Hematopoietic multipotent progenitor cell treated with erythropoietin and hydrocortisone succinate and interleukin-3 and kit ligand, for 4 days (in vitro differentiated cells): ENCODE measurements around the gene KLHDC10.
"Not testable (repeated sequence)": the region's sequence is repeated elsewhere in the genome, so short reads cannot be mapped to it uniquely, and the experiment has no call there.

ENCODE experiments used
- DNase-seq: peaks from one replicate; pipeline ENCODE4 v3.0.0-alpha.2; 2015

The KLHDC10 gene

DNA sequence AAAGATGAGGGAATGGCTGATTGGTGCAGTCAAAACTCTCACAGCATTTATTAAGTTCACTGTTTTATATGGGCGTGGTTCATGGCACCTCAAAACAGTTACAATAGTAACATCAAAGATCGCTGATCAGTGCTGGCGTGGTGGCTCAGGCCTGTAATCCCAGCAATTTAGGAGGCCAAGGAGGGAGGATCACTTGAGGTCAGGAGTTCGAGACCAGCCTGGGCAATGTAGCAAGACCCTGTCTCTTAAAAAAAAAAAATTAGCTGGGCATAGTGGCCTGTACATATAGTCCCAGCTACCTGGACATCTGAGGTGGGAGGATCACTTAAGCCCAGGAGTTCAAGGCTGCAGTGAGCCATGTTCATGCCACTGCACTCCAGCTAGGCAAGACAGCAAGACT, 48.5 kb downstream of the KLHDC10 start:
- no peak for DNase-seq

DNA sequence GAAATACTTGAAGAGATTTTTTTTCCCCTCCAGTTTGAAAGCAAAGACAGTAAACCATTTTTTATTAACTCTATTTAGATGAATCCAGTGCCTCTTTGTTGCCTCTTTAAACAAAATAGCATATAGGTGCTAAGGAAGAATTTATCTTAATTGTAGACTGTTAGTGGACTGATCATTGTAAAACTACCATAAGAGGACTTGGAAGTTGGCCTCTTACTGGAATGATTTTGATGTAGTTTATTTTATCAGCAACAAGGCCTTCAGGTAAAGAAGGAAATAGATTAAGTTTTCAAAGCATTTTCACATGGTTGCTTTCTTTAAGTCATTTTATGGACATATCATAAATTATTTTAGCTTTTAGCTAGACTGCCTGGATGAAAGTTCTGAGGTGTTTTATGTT, 53.2 kb downstream of the KLHDC10 start:
- DNase-seq, result no peak

- DNase-seq, result no peak
Measured at GRCh38 chr7:130124711-130125110, 54.4 kb downstream of the KLHDC10 start.

- DNase-seq, result not testable (repeated sequence)
Measured at GRCh38 chr7:130126840-130127239, 56.5 kb downstream of the KLHDC10 start.

DNA sequence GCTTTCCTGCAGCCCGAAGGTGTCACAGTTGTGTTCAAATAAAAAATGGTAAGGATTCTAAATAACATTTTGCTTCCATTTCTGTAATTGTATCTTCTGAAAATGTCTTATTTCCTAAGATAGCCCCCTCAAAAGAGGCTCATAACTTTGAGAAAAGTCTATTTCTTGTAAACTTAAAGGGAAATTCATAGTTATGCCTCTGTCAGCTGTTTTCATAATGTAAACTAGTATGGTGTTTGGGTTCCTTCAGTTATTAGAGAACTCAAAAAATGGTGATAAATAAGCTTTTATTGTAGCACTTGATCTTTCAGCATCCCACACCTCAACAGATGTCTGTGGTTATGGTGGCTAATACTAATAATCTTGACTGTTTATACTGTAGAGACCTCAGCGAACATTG, 57.1 kb downstream of the KLHDC10 start:
- DNase-seq, result no peak

GRCh38 chr7:130127821-130128317, 57.5 kb downstream of the KLHDC10 start:
- DNase-seq, result no peak

- DNase-seq, result no peak
Measured at GRCh38 chr7:130129011-130129411, 58.7 kb downstream of the KLHDC10 start.

DNA sequence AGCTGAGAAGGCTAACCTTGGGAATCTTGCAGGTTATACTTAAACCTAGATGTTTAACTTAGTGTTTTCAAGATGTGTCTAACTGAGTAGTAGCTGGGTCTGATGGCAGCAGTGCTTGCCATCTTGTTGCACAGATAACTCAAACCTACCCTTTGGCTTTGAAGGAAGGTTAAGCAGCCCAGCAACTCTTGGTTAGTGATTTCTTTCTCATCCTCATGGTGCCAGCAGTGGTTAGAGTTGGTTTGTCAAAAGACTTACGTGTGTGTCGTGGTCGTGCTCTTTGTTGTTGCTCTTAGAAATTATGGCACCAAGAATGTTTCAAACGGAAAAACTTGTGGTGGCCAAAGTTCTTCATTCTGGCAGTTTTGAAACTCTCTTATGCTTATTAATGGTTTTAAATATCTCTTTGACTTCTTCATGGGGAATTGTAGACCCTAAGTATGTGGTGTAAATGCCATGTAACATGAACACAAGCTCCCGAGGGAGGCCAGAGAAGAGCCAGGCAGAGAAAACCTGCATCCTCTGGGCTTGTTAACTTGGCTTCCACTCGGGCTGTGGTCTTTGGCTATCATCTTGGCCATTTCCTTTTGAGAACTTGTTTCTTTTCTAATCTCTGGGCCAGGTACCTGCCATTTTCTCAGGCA, 61.0 kb downstream of the KLHDC10 start:
- DNase-seq, result no peak

DNA sequence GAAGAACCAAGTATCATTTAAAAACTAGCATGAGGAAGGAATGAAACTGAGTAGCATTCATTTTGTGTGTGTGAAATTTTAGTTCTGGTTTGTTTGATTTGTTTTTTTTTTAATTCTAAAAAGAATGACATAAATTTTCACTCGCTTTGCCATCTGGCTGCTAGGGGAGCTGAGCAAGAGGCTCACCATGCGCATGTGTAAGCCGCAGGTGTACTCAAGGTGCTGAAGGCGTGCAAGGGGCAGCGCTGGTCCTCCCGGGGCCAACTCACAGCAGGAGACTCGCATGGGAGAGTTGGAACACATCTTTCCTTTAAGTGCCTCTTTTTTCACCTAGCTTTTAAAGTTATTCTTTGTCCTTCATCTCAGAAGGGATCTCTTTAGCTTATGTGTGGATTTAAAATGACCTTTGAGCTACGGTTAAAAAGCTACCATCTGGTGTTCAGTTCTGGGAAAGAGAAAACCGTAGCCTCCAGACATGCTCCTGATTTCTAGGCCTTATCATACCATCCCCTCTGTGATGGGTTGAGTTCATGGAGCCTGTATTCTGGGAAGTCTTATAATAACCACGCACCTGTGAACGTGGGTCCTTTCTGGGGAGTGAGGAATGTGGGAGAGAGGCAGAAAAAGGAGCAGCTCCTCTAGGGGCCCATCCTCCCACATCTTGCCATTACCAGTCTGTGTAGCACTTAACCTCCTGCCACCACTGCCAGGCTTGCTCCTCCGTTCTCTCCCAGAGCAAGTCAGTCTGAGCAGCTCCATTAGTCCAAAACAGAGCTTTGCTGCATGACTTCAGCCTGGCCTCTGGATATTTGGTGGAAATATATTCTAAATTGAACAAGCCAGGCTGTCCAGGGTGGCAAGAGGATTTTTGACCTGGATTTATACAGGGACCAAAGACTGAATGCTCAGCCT, 61.9 kb downstream of the KLHDC10 start:
- no peak for DNase-seq

DNA sequence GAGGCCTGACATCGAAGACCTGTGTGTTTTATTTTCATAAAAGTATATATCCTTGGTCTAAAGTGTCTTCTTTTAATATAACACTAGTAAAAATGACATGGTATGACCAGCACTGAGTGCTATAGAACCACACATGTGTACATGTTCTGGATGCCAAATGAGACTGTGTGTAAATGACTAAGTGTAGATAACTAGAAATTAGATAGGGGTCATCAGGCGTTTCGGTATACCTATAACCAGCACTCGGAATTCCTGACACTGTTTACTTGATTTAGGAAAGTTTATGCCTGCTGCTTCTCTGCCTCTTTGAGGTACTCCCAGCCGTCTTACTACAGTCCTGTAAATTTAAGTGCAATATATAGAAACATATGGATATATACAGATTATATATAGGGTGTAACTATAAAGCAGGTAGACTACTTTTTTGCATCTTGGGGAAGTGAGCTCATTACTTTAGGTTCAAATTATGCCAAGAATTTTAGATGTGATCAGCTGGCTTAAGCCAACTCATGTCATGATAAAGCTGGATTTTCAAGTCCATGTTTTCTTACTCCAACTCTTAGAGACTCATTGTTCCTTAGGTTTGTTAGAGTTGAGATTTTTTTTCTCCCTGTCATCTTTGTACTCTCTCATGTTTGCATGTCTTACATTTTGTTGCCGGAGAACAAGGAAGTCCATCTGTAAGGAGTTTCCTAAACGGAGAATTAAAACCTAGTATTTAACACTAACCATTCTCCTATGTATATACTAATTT, 62.9 kb downstream of the KLHDC10 start:
- DNase-seq, result no peak

DNA sequence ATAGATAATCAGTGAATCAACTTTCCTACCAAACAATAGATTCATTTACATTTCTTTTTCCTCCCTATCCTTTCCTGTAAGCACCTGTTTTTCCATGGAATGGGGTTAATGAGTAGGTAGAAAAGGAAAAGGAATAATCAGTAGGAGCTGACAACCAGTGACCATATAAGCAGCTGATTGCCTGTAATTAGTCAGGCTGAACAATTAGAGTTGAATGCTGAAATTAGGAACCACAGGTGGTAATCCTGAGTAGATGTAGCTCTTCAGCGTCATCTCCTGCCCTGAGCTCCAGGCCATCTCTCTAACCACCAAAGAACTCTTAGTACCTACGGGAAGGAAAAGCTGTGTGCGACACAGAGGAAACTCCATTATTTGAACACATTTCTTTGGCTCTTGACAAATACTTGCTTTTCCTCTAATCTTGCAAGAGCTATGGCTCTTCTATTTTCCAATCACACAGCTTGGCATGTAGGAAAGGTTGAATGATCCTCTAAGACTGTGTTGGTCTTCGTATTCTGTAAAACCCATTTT, 63.8 kb downstream of the KLHDC10 start:
- no peak for DNase-seq

- DNase-seq, result no peak
Measured at GRCh38 chr7:130134726-130135125, 64.4 kb downstream of the KLHDC10 start.

GRCh38 chr7:130135208-130136205, 65.2 kb downstream of the KLHDC10 start:
- DNase-seq, result peak; percentile 82

DNA sequence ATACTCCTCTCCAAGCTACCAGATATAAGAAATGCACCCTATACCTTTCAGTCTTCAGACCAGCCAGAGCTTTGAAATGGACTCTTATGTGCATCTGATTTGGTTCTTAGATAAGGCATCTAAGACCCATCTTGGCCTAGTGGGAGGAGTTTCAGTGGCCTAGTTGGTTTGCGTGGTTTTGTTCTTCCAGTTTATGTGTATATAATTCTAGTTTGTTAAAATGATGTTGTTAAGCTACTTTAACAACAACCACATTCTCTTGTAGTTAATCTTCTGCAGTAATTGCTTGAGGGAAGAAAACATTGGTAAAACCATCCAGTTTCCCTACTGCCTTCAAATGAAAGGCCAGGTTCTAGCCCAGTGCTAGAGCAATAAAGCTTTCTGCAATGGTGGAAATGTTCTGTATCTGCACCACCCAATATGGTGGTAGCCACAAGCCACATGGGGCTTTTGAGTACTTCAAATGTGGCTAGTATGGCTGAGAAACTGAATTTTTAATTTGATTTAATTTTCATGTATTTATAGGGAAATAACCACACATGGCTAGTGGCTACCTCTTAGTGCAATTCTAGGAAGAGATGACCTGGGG, 66.3 kb downstream of the KLHDC10 start:
- DNase-seq, result peak; percentile 42

GRCh38 chr7:130137207-130137606, 66.9 kb downstream of the KLHDC10 start:
- no peak for DNase-seq

- DNase-seq, result no peak
Measured at GRCh38 chr7:130139193-130139960, 69.0 kb downstream of the KLHDC10 start.

GRCh38 chr7:130140551-130141160, 70.3 kb downstream of the KLHDC10 start:
- no peak for DNase-seq

- DNase-seq, result peak; percentile 88
Measured at GRCh38 chr7:130141161-130141883, 71.0 kb downstream of the KLHDC10 start.

DNA sequence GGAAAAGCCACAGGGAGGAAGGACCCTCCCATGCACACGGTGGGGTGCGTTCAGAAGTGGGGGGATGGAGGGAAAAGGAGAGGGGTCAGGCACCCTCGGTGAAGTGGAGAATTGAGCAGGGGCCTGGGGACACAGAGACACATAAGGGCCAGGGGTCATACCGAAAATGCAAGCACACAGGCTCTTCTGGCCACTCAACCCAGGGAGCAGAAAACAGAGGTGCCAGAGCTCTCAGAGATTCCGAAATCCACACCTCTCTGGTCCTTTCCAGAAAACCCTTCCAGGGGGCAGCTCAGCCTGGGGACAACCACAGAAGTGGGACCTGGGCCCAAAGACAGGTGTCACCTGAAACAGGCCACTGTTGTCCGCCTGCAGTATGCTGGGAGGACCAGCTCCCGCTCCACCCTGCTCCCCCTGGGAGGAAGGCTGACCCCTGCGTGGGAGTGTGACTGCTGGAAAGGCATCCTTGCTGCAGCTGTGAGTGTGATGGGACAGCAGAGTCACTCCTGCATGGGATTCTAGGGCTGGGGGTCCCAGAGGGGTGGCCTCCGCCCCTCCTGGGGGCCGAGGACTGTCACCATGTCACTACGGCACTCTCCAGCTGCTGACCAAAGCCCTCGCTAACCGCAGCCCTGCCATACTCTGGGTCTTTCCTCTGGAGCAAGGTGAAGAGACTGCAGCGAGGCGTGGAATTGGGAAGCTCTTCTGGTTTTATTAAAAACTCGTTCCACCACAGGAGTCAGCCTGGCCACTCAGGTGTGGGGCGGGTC, 71.7 kb downstream of the KLHDC10 start:
- no peak for DNase-seq
